ENCODE results near the gene BLTP3B.

BLTP3B gene

GRCh38 chr12:100110276-100110675, 32.4 kb downstream of the BLTP3B start:
- TF ChIP-seq GATA2 (IDR thresholded peaks at IDR 0.05; ENCODE audit: low read depth, low read length): no peak
- no peak for TF ChIP-seq GATA3 (IDR thresholded peaks at IDR 0.05; ENCODE audit: low read depth, low read length)

- TF ChIP-seq GATA3 (IDR thresholded peaks at IDR 0.05; ENCODE audit: low read depth, low read length): no peak
- no peak for TF ChIP-seq GATA2 (IDR thresholded peaks at IDR 0.05; ENCODE audit: low read depth, low read length)
These were observed 35.8 kb downstream of the BLTP3B start for GRCh38 chr12:100106861-100107260.

GRCh38 chr12:100105661-100106060, 37.0 kb downstream of the BLTP3B start:
- TF ChIP-seq GATA3 (IDR thresholded peaks at IDR 0.05; ENCODE audit: low read depth, low read length) (no peak), GATA2 (IDR thresholded peaks at IDR 0.05; ENCODE audit: low read depth, low read length) (no peak)

GRCh38 chr12:100101000-100101399, 41.7 kb downstream of the BLTP3B start:
- no peak for TF ChIP-seq GATA2 (IDR thresholded peaks at IDR 0.05; ENCODE audit: low read depth, low read length)
- no peak for TF ChIP-seq GATA3 (IDR thresholded peaks at IDR 0.05; ENCODE audit: low read depth, low read length)
